Fibroblast of skin of right quadriceps (primary cell): Measurements from ENCODE around the gene FGF22.
"Not testable (repeated sequence)": the region's sequence is repeated elsewhere in the genome, so short reads cannot be mapped to it uniquely, and the experiment has no call there.

Experiments
- DNase-seq: peaks from one replicate; pipeline ENCODE4 v3.0.0-alpha.2; 2013

Gene FGF22

DNA sequence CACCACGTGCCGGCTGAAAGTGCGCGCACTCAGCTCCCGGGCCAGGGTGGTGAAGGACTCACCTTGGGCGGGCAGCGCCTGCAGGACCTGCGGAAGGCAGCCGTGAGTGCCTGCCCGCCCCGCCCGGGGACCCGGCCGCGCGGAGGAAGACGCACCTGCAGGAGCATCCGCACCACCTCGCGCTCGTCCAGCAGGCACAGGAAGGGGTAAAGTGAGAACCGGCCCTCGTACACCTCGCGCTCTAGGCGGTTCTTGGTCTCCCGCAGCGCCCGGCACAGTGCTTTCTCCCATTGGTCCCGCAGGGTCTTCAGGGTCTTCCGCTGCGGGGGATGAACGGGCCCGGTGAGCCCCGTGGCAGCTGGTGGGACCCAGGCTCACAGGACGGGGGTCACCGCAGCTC lies 17.0 kb upstream of the FGF22 start:
- no peak for DNase-seq

DNA sequence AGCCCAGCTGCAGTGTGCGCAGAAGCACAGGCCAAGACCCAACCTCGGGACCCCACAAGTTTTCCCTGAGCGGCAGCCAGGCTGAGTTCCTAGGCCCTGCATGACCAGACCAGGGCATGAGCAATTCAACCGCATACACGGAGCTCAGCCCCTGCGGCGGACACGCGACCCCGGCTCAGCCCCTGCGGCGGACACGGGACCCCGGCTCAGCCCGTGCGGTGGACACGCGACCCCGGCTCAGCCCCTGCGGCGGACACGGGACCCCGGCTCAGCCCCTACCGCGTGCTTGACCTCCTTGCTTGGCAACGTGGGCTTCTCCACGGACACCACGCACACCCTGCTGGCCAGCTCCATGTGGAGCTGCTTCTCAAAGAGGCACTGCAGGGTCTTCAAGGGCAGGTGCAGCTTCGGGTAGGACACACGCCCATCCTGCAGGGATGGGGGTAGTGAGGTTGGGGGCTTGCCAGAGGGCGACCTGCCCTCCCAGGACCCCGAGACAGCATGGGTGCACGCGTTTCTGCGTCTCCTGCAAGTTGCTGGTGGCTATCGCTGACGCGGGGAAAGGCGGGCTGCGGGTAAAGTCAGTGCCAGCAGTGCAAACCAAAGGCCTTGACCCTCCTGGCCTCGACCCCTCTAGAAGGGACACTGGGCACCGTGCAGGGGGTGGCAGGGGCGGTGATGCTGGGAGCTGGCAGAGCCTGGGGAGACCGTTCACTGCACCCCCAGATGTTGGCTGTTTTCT lies 16.3 kb upstream of the FGF22 start:
- no peak for DNase-seq

DNA sequence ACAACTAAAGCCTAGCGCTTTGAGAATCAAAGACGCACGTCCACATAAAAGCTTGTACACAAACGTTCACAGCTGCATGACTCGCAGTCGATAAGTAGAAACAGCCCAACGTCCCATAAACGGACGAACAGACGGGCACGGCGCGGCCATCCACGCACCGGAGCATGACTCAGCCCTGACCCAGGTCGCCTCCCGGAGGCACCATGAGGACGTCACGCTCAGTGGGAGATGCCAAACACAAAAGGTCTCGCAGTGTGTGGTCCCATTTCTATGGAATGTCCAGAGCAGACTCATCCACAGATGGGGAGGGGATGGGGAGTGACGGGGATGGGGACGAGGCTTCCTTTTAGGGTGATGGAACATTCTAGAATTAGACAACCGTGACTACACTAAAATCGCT lies 15.7 kb upstream of the FGF22 start:
- DNase-seq, result peak; percentile 88

DNA sequence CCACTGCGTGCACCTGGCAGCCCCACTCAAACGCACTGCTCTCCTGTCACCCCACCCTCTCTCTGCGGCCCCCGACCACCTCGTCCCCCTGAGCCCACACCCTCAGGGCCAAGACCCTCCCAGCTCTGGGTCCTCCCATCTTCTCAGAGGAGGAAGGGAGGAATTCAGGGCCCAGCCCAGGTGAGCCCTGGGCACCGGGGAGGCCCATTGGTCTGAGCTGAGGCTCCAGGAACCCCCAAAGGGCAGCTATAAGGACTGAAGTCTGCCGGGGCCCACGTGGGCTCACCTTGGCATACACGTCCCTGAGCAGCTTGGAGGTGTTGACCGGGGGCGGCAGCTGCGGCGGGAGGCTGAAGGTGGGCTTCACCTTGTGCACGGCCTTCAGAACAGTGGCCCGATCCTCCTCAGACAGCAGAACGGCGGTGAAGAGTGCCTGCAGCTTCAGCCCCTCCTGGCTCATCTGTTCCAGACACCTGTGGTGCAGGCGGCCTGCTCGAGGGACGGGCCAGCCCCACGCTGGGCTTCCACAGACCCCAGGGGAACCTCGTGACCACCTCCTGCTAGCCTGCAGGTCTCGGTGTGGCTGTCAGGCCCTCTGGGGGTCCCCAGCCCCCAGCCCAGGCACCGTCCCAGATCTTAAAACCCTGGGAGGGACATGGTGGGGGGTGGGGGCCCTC lies 15.1 kb upstream of the FGF22 start:
- DNase-seq, result no peak

DNA sequence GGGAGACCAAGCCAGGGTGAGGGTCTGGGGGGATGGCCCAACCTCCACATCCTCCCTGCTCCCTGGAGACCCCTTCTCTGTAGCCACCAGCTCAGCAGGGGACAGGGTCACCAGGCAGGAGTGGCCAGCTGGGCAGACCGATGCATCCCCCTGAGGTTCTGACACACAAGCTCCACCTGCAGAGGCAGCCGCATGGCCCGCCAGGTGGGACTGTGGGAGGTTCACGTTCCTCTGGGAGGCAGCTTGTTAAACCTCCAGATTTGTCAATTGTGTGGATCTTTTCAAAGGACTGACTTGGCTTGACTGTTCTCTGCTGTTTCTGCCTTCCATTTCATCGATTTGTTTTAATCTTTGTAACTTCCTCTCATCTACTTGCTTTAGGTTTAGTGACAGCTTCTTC lies 14.4 kb upstream of the FGF22 start:
- DNase-seq, result no peak

DNA sequence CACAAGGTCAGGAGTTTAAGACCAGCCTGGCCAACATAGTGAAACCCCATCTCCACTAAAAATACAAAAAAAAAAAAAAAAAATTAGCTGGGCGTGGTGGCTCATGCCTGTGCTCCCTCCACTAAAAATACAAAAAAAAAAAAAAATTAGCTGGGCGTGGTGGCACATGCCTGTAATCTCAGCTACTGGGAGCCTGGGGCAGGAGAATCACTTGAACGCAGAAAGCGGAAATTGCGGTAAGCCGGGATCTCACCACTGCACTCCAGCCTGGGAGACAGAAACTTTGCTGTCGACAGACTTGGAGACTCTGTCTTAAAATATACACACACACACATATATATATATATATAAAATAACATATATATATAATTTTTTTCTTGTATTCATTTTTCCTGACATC lies 13.1 kb upstream of the FGF22 start:
- not testable (repeated sequence) for DNase-seq

DNA sequence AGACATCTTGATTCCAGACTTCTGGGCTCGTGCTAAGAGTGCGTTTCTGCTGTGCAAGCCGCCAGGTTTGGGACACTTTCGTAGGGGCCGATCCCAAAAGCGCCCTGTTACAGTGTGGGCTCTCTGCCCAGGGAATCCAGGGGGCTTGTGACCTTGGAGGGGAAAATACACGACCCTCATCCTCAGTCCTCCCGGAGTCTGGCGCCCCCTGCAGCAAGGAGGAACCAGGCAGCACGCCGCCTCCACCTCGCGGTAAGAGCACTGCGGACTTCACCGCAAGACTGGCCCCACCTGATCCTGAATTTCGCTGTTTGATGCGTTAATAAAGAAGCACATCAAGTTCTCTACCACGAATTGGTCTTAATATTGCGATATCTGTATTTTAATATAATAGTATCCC lies 11.5 kb upstream of the FGF22 start:
- DNase-seq, result no peak

DNA sequence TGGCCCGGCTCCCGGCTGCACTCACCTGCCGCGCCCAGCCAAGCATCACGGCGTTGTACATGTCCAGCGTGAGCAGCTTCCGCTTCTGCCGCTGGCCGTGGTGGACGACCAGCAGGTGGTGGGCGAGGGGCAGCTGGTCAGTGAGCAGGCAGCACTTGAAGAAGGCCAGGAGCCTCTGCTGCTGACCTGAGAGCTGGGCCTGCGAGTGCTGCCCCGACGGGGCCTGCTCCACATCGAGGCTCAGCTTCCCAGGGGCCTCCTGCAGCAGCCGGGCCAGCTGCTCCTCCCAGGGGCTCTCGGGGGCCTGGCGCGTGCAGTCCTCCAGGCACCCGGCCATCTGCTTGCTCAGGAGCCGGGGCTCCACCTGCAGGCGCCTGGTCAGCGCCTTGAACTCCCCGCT lies 10.2 kb upstream of the FGF22 start:
- not testable (repeated sequence) for DNase-seq

DNA sequence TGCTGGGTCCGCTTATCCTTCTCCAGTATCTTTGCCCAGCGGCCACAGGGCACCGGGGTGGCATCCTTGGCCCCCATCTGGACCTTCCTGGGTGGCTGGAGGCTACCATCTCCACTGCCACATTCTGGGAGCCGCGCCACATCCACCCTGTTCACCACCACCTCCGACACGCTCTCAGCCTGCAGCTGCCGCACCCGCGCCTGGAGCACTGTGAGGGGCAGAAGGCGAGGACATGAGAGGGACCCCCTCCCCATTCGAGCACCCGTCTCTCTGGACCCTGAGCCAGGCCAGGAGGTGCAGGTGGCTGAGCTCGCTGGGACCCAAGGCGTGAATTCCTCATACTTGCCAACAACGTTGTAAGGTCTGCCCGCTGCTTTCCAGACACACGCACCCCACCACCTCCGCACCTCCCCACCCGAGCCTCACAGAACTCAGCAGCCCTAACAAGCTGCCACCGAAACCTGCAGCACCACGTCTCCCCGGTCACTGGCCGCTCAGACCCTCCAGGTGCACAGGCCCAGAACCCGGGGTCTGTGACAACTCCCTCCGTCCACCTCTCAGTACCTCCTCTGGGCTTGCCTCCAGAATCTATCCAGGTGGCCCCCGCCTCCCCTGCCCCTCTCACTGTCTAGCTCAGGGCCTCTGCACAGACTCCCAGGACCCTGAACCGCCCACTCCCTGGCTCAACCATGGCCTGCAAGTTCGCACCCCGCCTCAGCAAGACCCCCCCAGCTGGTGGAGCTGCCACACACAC lies 9.5 kb upstream of the FGF22 start:
- no peak for DNase-seq

DNA sequence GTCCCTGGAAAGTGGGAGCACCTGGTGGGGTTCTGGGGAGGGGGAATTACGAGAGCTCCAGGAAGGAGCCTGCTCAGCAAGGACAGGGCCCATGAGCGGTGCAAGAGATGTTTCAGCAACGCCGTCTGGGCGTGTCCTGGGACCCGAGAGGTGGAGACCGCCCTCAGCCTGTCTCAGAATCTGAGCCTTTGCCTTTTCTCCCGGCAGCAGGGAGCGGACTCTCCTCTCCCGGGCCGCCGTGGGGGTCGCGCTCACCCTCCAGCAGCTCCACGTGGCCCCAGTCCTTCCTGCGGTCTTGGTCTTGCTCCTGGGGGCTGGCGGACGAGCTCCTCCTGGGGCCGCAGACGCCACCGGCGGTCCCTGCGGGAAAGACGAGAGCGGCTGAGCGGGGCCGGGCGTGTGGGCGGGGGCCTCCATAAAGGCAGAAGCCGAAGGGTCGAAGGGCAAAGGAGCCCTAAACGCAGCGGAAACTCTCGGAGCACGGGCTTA lies 7.1 kb upstream of the FGF22 start:
- DNase-seq, result peak; percentile 53

DNA sequence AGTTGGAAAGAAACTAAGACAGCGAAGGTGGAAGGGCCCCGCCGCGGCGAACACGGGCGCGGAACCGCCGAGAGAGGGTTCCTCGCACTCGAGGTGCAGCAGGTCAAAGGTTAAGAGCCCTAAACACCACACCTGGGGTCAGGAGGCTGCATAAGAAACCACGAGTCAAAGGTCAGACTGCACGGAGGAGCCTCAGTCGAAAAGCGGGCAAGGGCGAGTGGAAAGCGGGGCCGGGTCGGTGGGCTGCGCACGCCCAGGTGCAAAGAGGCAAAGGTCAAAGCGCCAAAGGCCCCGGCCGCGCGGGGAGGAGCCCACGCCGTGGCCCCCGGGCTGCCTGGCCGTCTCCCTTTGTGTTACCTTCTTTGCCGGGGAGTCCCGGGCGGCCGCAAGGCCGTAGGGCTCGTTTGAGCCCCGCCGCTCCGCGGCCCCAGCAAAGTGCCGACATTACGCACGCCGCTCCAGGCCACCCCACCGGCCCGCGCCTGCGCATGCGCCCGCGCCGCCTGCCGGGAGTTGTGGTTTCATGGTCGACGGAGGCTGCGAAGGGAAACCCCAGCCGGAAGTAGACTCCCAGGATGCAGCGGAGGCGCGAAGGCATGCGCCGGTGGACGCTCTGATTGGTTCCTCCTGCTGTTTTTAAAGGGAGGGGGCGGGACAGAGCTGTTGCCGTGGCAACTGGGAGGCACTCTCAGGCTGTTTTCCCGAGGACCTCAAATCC lies 6.5 kb upstream of the FGF22 start, which contains the start of gene POLRMT:
Gene POLRMT (minus strand): TSS at position 470 of the 718 bp plus-strand sequence. CDS start 25 bp downstream, at position 445.
- DNase-seq, result peak; percentile 98

DNA sequence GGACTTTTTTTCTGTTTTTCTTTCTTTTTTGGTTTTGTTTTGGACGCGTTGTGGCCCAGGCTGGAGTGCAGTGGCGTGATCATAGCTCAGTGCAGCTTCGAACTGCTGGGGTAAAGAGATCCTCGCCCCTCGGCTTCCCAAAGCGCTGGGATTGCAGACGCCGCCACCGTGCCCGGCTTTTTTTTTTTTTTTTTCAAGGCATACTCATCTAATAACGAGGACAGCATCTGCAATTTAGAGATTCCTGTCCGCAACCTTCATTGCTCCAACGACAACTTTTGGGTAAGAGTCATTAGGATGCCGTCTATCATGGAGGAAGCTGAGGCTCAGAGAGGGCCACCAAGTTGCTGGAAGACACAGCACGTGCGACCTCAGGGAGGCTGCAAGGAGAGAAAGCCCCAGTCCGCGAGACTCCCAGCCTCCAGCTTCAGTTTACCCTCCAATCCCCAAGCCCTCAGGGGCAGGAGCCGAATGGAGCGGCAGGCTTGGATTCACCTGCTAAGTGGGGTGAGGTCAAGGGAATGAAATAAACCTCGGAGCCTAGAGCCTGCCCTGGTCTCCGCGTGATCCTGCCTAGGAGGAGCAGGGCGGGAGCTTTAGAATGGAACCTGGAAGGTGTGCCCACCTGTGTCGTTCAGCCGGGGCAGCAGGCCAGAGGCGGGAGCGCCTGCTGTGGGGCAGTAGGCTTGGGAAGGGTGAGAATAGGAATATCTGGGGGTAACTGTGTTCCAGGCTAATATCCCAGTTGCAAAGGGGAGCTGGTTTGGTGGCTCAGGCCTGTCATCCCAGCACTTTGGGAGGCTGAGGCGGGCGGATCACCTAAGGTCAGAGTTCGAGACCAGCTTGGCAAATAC lies 5.7 kb upstream of the FGF22 start:
- no peak for DNase-seq

DNA sequence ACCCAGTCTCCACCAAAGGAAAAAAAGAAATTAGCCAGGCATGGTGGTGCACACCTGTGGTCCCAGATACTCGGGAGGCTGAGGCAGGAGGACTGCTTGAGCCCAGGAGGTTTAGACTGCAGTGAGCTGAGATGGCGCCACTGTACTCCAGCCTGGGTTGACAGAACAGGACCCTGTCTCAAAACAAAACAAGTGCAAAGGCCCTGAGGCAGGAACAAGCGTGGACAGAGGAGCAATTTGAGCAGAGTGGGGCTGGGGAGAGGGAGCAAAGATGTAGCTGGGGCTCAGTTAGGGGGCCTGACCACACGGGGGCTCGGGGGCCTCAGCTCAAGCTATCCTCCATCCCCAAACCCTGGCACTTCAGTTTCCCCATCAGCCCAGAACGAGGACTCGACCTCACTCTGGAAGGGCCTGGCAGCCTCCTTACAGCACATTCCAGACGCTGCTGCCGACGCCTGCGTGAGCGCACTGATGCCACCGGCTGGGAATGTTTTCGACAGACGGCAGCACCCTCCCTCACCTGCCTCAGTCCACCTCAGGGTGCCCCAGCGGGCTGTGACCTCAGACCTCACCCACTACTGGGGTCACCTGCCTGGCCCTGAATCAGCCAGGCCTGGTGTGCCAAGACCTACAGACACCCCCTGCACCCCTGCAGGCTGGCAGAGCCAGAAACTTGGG lies 4.6 kb upstream of the FGF22 start:
- no peak for DNase-seq

DNA sequence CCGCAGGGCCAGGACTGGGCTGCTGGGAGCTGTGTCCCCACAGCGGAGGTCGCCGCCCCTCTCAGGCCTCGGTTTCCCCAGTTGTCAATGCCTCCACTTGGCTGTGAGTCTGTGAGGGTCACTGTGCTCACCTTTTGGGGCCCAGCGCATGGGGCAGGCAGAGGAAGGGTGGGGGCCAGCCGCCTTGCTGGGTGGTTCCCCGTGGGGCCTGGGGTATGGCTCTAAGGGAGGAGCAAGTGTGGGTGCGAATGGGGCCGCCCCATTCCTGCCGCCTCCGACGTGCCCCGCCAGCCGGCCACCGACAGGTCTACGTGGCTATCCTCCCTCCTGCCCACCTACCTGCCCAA lies 800 bp upstream of the FGF22 start:
- no peak for DNase-seq

DNA sequence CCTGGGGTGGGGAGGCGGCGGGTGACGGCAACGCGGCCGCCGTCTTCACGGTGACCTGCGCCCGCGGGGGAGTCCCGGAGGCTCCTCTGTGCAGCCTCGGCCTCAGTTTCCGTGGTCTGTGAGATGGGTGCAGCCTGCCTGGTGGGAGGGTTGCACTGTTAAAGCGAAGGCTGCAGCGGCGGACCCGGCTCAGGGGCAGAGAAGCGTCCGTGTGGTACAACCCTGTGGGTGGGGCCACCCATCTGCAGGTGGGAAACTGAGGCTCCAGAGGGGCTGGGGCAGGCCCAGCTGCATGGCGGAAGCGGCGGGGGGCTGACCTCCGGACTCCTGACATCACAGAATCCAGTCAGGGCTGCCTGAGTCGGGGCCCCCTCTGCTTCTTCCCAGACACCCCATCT lies 481 bp downstream of the FGF22 start:
- DNase-seq, result no peak

DNA sequence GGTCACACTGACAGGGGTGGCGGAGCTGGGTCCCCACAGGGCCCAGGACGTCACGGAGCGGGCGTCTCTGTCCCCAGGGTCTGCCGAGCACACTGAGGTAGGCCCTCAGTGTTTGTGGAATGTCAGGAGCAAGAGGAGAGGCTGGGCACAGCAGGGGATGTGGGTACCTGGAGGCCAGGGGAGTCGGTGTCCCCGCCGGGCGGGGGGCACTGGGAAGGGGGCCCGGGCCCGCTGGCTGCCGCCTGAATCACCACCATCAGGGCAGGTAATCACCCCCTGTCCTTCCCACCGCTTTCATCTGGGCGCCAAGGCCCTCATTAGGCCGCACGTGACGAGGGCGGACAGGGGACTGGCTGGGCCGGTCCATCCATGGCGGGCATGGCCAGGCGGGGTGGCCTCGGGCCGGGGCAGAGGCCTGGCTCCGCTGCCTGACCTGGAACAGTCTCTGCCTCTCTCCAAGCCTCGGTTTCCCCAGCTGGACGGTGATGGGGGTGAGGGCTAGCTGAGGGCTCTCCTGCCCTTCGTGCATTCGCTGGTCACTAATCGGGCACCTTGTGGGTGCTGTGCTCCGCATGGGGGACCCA lies 1.0 kb downstream of the FGF22 start:
- DNase-seq, result no peak

DNA sequence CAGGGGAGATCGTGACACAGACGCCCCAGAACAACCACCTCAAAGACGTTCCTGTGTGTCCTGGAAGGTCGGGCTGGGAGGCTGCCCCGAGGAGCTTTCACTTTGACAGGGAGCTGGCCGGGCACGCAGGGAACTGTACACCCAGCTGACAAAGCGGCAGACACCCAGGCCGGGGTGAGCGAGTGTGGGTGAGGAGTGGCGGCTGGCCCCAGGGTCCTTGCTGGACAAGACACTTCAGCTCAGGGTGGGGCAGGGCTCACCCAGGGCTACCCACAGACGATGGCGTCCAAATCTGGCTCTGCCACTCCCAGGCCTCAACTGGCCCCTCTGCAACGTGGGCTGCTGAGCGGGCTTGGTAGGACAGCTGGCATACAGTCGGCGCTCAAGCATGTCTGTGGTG lies 2.0 kb downstream of the FGF22 start:
- DNase-seq, result no peak

DNA sequence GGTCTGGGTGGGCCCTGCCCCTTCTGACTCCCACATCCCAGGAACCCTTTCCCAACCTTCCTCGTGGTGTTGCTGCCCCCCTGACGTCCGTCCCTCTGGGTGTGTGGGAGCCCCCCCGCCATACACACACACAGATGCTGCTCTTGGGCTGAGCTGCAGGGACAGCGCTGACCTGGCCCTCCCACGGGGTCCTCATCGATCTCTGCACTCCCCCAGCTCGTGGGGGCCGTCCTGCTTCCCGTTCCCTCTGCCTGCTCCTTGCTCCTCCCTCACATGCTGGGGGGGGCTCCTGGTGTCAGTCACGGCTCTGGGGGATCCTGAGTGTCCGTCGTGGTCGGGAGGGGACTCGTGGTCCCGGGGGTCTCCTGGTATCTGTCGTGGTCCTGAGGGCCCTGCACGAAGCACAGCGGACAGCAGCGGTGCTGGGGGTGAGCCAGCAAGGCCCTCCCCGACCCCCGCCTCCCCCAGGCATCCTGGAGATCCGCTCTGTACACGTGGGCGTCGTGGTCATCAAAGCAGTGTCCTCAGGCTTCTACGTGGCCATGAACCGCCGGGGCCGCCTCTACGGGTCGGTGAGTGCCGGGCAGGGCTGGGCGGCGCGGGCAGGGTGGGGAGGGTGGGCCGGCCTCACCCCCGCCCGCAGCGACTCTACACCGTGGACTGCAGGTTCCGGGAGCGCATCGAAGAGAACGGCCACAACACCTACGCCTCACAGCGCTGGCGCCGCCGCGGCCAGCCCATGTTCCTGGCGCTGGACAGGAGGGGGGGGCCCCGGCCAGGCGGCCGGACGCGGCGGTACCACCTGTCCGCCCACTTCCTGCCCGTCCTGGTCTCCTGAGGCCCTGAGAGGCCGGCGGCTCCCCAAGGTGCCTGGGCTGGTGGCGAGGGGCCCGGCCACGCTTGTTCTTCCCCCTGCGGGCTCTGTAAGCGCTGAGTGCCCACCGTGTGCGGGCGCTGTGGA lies 3.4 kb downstream of the FGF22 start:
- no peak for DNase-seq

DNA sequence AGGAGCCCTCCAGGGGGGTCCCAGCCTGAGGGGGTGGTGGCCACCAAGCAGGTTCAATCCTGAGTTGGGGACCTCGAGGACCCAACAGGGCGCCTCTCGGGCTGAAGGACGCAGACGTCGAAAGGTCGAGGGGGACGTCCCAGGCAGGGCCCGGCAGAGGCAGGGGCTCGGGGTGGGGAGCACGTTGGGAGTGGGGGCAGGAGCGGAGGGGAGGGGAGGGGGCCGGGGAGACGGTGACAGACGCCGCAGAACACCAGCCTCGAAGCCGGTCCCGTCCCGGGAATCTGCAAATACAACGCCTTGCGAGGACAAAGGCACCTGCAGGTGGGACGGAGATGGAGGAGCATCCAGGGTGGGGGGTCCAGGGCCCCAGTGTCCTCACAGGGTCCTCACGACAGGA lies 4.1 kb downstream of the FGF22 start:
- DNase-seq, result no peak

DNA sequence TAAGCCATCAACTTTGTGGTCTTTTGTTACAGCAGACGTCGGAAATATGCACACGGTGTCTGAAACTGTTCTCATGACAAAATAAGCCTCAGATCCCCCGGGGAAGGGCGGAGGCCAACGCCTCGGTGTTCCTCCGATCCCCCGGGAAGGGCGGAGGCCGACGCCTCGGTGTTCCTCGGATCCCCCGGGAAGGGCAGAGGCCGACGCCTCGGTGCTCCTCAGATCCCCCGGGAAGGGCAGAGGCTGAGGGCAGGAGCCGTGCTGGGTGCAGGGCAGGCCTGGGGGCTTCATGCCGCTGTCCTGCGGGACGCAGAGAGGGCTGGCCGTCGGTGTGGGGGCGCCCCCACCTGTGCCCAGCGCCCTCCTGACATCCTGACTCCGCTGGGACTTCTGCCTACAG lies 4.7 kb downstream of the FGF22 start:
- DNase-seq, result no peak
